Measurements from ENCODE around the gene ITPK1.
"Not testable (repeated sequence)": the region's sequence is repeated elsewhere in the genome, so short reads cannot be mapped to it uniquely, and the experiment has no call there.

DNA sequence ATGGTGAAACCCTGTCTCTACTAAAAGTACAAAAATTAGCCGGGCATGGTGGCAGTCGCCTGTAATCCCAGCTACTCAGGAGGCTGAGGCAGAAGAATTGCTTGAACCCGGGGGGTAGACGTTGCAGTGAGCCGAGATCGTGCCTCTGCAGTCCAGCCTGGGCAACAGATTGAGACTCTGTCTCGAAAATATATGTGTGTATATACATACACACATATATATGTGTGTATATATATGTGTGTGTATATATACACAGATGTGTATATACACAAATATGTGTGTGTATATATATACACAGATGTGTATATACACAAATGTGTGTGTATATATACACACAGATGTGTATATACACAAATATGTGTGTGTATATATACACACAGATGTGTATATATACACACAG, 42.6 kb upstream of the ITPK1 start:
- TF ChIP-seq, protein P1, sequence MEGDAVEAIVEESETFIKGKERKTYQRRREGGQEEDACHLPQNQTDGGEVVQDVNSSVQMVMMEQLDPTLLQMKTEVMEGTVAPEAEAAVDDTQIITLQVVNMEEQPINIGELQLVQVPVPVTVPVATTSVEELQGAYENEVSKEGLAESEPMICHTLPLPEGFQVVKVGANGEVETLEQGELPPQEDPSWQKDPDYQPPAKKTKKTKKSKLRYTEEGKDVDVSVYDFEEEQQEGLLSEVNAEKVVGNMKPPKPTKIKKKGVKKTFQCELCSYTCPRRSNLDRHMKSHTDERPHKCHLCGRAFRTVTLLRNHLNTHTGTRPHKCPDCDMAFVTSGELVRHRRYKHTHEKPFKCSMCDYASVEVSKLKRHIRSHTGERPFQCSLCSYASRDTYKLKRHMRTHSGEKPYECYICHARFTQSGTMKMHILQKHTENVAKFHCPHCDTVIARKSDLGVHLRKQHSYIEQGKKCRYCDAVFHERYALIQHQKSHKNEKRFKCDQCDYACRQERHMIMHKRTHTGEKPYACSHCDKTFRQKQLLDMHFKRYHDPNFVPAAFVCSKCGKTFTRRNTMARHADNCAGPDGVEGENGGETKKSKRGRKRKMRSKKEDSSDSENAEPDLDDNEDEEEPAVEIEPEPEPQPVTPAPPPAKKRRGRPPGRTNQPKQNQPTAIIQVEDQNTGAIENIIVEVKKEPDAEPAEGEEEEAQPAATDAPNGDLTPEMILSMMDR (conservative IDR thresholded peaks at IDR 0.05; ENCODE audit: low read depth, low read length): not testable (repeated sequence)
- TF ChIP-seq EZH2 (IDR thresholded peaks at IDR 0.05; ENCODE audit: borderline replicate concordance, low read depth, low read length, poor library complexity, severe bottlenecking): not testable (repeated sequence)

All from A673 (cell line).